HUES48 (cell line): ENCODE measurements around the gene CD2AP.

Experiments
- H3K27ac ChIP-seq: one replicate; pipeline ENCODE4 v1.7.0; 2013; ENCODE audit warnings: low read depth, low read length, inconsistent platforms
- H3K27me3 ChIP-seq: 2 replicates; pipeline ENCODE4 v1.6.1; 2013; ENCODE audit warnings: mild to moderate bottlenecking, low read length; ENCODE audit not compliant: control insufficient read depth, insufficient read depth
- H3K36me3 ChIP-seq: 2 replicates; pipeline ENCODE4 v1.6.1; 2013; ENCODE audit warnings: low read length; ENCODE audit not compliant: control insufficient read depth, insufficient read depth
- H3K4me1 ChIP-seq: 2 replicates; pipeline ENCODE4 v1.6.1; 2013; ENCODE audit warnings: mild to moderate bottlenecking, low read length; ENCODE audit not compliant: control insufficient read depth, insufficient read depth
- H3K4me3 ChIP-seq: 2 replicates; pipeline ENCODE4 v1.5.1; 2013; ENCODE audit warnings: mild to moderate bottlenecking, low read depth, low read length
- H3K9ac ChIP-seq: 2 replicates; pipeline ENCODE4 v1.6.1; 2013; ENCODE audit warnings: mild to moderate bottlenecking, low read depth, low read length, moderate library complexity
- H3K9me3 ChIP-seq: 2 replicates; pipeline ENCODE4 v1.6.1; 2013; ENCODE audit warnings: low read length; ENCODE audit not compliant: control insufficient read depth, insufficient read depth

Gene CD2AP

DNA sequence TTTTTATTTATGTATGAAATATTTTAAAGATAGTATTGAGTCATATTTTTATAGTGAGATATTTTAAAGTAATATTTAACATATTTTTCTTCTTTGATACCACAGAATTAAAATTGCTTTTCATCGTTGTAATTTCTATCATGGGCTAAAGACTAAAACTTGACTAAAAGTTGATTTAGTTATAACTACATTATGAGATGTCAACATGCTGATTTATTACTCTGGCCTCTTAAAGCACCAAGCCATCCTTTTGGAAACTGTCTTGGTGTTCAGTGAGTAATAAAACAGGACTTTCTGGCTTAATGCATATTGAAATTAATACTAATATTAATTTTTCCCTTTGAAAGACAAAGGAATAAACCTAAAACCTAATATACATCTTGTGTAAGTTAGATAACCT is 125.6 kb downstream of the CD2AP start:
- Histone ChIP-seq H3K36me3 (peaks cover 73% of the 10 kb centered on the region), H3K27ac (no peak overlapping the region), H3K4me3 (no peak overlapping the region), H3K27me3 (no peaks in the 10 kb centered on the region), H3K9me3 (no peaks in the 10 kb centered on the region), H3K4me1 (no peaks in the 10 kb centered on the region), H3K9ac (no peak overlapping the region)

DNA sequence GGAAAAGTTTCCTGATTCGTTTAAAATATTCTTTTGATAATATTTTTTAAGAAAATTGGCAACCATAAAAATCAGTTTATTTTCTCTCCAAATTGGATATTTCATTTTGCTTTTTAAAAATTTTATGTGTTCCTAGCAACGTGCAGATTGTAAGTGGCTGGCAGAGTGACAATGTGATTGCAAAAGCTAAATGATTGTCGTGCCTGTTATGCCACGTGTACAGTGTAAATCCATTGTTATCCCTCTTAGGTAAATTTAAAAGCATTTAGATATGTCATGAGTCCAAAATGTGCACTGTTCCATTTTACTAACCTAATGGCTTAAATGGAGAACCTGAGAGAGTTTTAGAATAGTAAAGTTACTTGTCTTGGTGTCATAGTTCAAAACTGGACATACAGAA is 126.4 kb downstream of the CD2AP start:
- no peaks in the 10 kb centered on the region for H3K4me1 ChIP-seq
- peaks cover 74% of the 10 kb centered on the region for H3K36me3 ChIP-seq
- no peak overlapping the region for H3K9ac ChIP-seq
- no peaks in the 10 kb centered on the region for H3K27me3 ChIP-seq
- no peak overlapping the region for H3K4me3 ChIP-seq
- H3K9me3 ChIP-seq: no peaks in the 10 kb centered on the region
- no peak overlapping the region for H3K27ac ChIP-seq

DNA sequence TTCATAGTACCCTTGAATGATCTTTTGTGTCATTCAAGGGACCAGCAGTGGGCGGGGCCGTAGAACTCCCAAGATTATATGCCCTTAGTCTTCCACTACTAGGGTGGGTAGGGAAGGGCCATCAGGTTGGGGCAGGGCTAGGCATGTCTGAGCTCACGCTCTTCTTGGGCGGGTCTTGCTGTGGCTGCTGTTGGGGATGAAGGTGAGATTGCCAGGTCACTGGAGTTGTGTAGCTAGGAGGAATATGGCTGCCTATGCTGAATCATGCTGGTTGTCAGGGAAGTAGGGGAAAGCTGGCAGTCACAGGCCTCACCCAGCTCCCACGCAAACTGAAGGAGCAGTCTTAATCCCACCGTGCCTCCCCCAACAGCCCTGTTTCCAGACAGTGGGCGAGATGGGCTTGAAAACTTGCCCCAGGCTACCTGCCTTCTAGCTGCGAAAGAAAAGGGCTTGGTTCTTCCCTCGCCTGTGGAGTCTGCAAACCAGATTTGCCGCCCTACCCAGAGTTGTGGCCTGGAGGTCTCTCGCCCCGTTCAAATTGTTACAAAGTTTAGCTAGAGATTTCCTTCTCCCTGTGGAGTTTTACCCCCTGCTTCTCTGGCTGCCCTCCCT is 144.4 kb downstream of the CD2AP start:
- H3K4me3 ChIP-seq: no peak overlapping the region
- no peaks in the 10 kb centered on the region for H3K4me1 ChIP-seq
- no peak overlapping the region for H3K27ac ChIP-seq
- H3K9me3 ChIP-seq: no peaks in the 10 kb centered on the region
- H3K27me3 ChIP-seq: no peaks in the 10 kb centered on the region
- H3K9ac ChIP-seq: no peak overlapping the region
- peaks cover 61% of the 10 kb centered on the region for H3K36me3 ChIP-seq

DNA sequence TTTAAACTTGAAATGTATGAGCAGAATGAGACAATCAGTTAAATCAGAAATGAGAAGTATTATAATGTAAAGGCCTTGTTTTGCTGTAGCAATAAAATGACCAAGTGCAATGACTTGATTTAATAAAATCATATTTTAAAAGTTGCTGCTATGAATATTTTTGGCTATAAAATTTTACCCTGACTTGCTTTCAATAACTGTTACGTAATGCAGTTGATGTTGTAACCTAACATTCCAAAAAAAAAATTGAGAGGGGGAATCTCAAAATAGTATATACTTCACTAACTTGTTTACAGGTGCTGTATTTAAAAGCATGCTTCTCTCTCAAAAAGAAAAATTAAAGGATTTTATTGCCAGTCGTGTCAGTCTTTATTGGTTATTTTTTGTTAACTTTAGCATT is 149.2 kb downstream of the CD2AP start:
- H3K36me3 ChIP-seq: peaks cover 32% of the 10 kb centered on the region
- no peak overlapping the region for H3K27ac ChIP-seq
- H3K4me3 ChIP-seq: no peak overlapping the region
- no peaks in the 10 kb centered on the region for H3K27me3 ChIP-seq
- H3K9ac ChIP-seq: no peak overlapping the region
- peaks cover 4% of the 10 kb centered on the region; the same call in 1 of the 2 replicates for H3K4me1 ChIP-seq
- no peaks in the 10 kb centered on the region for H3K9me3 ChIP-seq

DNA sequence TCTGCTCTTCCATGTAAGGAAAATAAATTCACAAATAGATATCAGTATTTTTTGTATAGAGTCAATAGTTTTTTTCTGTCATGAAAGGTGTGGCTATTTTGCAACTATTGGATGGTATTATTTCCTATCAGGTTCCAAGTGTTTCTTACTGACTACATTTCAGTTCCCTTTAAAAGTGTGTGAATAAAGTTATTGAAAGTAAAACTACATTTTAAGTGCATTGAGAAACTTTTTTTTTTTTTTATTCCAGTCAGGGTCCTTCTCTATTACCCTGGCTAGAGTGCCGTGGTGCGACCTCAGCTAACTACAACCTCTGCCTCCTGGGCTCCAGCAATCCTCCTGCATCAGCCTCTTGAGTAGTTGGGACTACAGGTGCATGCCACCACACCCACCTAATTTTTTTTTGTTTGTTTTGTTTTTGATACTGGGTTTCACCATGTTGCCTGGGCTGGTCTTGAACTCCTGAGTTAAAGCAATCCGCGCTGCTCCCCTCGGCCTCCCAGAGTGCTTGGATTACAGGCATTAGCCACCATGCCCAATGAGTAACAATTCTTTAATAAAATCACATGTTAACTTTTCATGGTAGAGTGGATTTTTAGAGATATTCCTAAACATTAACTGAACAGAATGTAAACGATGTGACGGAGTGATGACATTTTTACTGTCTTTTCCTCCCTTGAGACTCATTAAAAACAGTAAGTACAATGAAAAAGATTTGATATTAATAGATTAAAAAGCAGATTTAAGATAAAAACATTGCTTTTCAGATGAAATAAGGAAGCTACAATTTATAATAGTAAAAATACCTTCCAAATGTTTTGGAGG is 151.1 kb downstream of the CD2AP start:
- H3K27me3 ChIP-seq: no peaks in the 10 kb centered on the region
- peaks cover 17% of the 10 kb centered on the region for H3K36me3 ChIP-seq
- H3K27ac ChIP-seq: no peak overlapping the region
- no peak overlapping the region for H3K9ac ChIP-seq
- peaks cover 8% of the 10 kb centered on the region for H3K4me1 ChIP-seq
- no peaks in the 10 kb centered on the region for H3K9me3 ChIP-seq
- H3K4me3 ChIP-seq: no peak overlapping the region

DNA sequence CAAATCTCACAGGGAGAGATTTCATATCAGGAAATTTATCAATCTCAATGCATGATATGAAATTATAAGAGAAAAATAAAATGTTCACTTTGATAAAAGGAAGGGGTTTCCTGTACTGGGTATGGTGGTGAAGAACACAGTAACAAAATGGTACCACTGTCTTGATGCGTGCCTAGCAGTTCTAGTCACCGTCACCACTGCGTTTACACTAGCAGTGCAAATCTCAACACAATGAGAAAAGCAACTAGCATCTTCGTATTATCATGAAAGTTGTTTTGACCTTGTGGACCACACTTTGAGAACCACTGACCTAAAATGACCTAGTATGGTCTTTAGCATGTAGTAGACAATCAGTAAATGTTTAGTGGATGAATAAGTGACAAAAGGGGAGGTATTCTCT is 152.4 kb downstream of the CD2AP start:
- H3K27me3 ChIP-seq: no peaks in the 10 kb centered on the region
- no peak overlapping the region for H3K27ac ChIP-seq
- peaks cover 11% of the 10 kb centered on the region for H3K4me1 ChIP-seq
- H3K36me3 ChIP-seq: 0 out of 2 replicates have a peak, but pooled peaks cover 9% of the 10 kb centered on the region
- no peak overlapping the region for H3K4me3 ChIP-seq
- no peak overlapping the region for H3K9ac ChIP-seq
- no peaks in the 10 kb centered on the region for H3K9me3 ChIP-seq

DNA sequence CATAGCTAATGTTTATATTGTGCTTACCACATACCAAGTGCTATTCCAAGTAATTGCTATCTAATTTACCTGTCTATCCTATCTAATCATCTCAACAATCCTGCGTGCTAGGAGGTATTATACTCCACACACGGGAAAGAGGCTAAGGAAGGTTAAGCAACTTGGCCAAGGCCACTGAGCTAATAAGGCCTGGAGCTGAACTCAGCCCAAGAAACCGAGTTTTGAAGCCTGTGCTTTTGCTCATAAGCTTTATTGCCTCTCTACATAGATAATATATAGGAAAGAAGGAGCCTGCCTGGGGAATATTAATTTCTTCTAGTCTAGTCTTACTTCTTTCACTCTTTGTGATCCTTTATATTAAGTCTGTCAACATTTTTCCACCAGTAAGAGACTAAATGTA is 153.0 kb downstream of the CD2AP start:
- H3K27ac ChIP-seq: no peak overlapping the region
- H3K9ac ChIP-seq: no peak overlapping the region
- H3K4me3 ChIP-seq: no peak overlapping the region
- H3K27me3 ChIP-seq: no peaks in the 10 kb centered on the region
- H3K4me1 ChIP-seq: peaks cover 11% of the 10 kb centered on the region
- H3K9me3 ChIP-seq: no peaks in the 10 kb centered on the region
- H3K36me3 ChIP-seq: 0 out of 2 replicates have a peak, but pooled peaks cover 2% of the 10 kb centered on the region

DNA sequence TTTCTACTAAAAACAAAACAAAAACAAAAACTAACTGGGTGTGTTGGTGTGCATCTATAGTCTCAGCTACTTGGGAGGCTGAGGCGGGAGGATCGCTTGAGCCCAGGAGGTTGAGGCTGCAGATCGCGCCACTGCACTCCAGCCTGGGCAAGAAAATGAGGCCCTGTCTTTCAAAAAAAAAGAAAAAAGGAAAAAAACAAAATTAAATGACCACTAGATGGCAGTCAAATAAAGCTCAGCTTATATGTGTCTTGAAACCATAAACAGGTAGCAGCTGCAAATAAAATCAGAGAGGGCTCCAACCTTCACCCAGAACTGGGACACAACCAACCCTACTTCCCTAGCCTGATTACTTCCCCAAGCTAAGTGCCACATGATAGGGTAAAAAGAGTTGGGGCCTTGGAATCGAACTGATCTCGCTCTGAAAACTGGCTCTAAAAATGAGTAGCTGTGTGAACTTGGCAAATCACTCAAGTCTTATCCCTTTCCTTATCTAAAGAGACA is 153.7 kb downstream of the CD2AP start:
- no peak overlapping the region for H3K9ac ChIP-seq

DNA sequence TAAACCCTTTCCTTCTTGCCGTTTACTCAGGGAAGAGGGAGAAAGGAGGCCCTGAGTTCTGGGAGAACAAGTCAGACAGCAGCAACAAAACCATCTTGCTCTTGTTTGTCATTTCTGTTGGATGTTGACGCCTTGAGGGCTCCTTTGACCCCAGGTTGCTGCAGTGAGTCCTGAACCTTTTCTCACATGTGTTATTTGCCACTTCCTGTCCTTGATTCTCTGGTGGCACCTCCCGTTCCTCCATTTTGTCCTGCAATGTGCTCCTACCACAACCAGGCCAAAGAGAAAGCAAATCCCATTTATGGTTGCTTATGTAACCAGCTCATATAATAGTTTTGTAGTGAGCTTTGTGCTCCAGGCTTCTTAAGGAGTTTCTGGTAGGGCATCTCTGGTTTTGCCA is 154.2 kb downstream of the CD2AP start:
- peaks cover 11% of the 10 kb centered on the region for H3K4me1 ChIP-seq
- no peaks in the 10 kb centered on the region for H3K36me3 ChIP-seq
- no peaks in the 10 kb centered on the region for H3K27me3 ChIP-seq
- no peak overlapping the region for H3K27ac ChIP-seq
- H3K9ac ChIP-seq: no peak overlapping the region
- no peak overlapping the region for H3K4me3 ChIP-seq
- H3K9me3 ChIP-seq: no peaks in the 10 kb centered on the region

More for the DNA sequence above, 153.7 kb downstream of the CD2AP start:
- Histone ChIP-seq H3K27ac (no peak overlapping the region), H3K36me3 (no peaks in the 10 kb centered on the region), H3K4me1 (peaks cover 11% of the 10 kb centered on the region), H3K4me3 (no peak overlapping the region), H3K27me3 (no peaks in the 10 kb centered on the region), H3K9me3 (no peaks in the 10 kb centered on the region)

DNA sequence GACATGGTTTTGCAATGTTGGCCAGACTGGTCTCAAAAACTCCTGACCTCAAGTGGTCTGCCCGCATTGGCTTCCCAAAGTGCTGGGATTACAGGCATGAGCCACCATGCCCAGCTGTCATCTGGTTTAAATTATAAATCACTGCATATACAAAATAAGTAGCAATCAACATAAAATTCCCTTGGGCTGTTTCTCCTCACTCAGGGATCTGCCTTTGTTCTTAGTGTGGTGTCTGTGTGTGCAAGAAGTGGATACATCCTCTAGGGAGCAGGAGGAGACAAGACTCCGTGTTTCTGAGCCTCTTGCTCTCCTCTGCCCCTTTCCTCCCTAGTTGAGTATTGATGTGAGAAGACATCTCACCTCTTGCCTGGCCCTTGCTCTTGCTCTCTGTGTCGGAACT is 155.6 kb downstream of the CD2AP start:
- no peak overlapping the region for H3K27ac ChIP-seq
- no peak overlapping the region for H3K4me3 ChIP-seq
- no peaks in the 10 kb centered on the region for H3K27me3 ChIP-seq
- H3K9ac ChIP-seq: no peak overlapping the region
- no peaks in the 10 kb centered on the region for H3K36me3 ChIP-seq
- H3K9me3 ChIP-seq: no peaks in the 10 kb centered on the region
- peaks cover 11% of the 10 kb centered on the region for H3K4me1 ChIP-seq
